OCI-LY1 (cell line): ENCODE results near the gene BTBD9.

Source experiments
- H2AFZ ChIP-seq: fragments of 200-600 bp; sonication (generic), shearing (Covaris generic); 2 replicates; pipeline ENCODE4 v1.6.0; 2014; ENCODE audit warnings: antibody characterized with exemption, mild to moderate bottlenecking, low read length
- H3F3A ChIP-seq: fragments of 200-600 bp; sonication (generic), shearing (Covaris generic); 2 replicates; pipeline ENCODE4 v1.6.0; 2014; ENCODE audit warnings: mild to moderate bottlenecking, antibody characterized with exemption, low read length, moderate library complexity; ENCODE audit not compliant: insufficient read depth
- H3K27ac ChIP-seq: fragments of 200-600 bp; sonication (generic); 2 replicates; pipeline ENCODE4 v1.5.1; 2014; ENCODE audit warnings: low read length, mixed run types, mild to moderate bottlenecking, low read depth; ENCODE audit not compliant: poor library complexity, severe bottlenecking
- H3K27me3 ChIP-seq: fragments of 200-600 bp; sonication (generic); 2 replicates; pipeline ENCODE4 v1.6.0; 2014; ENCODE audit warnings: antibody characterized with exemption, mild to moderate bottlenecking, low read length, moderate library complexity; ENCODE audit not compliant: insufficient read depth
- H3K36me3 ChIP-seq: fragments of 200-600 bp; sonication (generic); 2 replicates; pipeline ENCODE4 v1.6.1; 2014; ENCODE audit warnings: mild to moderate bottlenecking, antibody characterized with exemption, low read length, moderate library complexity, mixed read lengths; ENCODE audit not compliant: insufficient read depth
- H3K4me1 ChIP-seq: fragments of 200-600 bp; sonication (generic); 2 replicates; pipeline ENCODE4 v1.5.1; 2014; ENCODE audit warnings: mild to moderate bottlenecking, low read length, moderate library complexity; ENCODE audit not compliant: insufficient read depth, severe bottlenecking
- H3K4me2 ChIP-seq: fragments of 200-600 bp; sonication (generic), shearing (Covaris generic); 2 replicates; pipeline ENCODE4 v1.6.1; 2014; ENCODE audit warnings: low read length
- H3K4me3 ChIP-seq: fragments of 200-600 bp; sonication (generic); 2 replicates; pipeline ENCODE4 v1.5.1; 2014; ENCODE audit warnings: low read length, low read depth, mild to moderate bottlenecking, mixed read lengths; ENCODE audit not compliant: poor library complexity, severe bottlenecking
- H3K79me2 ChIP-seq: fragments of 200-600 bp; shearing (Covaris generic); 2 replicates; pipeline ENCODE4 v1.6.1; 2016; ENCODE audit warnings: mixed run types, low read length, mixed read lengths; ENCODE audit not compliant: insufficient read depth
- H3K9ac ChIP-seq: fragments of 200-600 bp; sonication (generic), shearing (Covaris generic); 2 replicates; pipeline ENCODE4 v1.6.1; 2014; ENCODE audit warnings: mild to moderate bottlenecking, low read length, mixed read lengths
- H3K9me2 ChIP-seq: fragments of 200-600 bp; sonication (generic), shearing (Covaris generic); 2 replicates; pipeline ENCODE4 v1.6.1; 2014; ENCODE audit warnings: low read depth, mild to moderate bottlenecking, low read length, mixed read lengths
- H3K9me3 ChIP-seq: fragments of 200-600 bp; shearing (Covaris generic); 2 replicates; pipeline ENCODE4 v1.6.1; 2014; ENCODE audit warnings: low read length, mixed read lengths
- H4K20me1 ChIP-seq: fragments of 200-600 bp; sonication (generic), shearing (Covaris generic); 2 replicates; pipeline ENCODE4 v1.6.0; 2016; ENCODE audit warnings: mild to moderate bottlenecking, low read length; ENCODE audit not compliant: insufficient read depth
- CTCF ChIP-seq: fragments of 200-600 bp; sonication (generic), shearing (Covaris generic); IDR thresholded peaks from 2 replicates; pipeline ENCODE4 v1.5.1; 2017; ENCODE audit warnings: mild to moderate bottlenecking, antibody characterized with exemption, low read length, moderate library complexity, mixed read lengths
- EZH2 ChIP-seq: fragments of 200-600 bp; sonication (generic), shearing (Covaris generic); IDR thresholded peaks from 2 replicates; pipeline ENCODE4 v1.8.0; 2017; ENCODE audit warnings: borderline replicate concordance, mixed run types, mild to moderate bottlenecking, antibody characterized with exemption, low read length, moderate library complexity, mixed read lengths

The BTBD9 gene

GRCh38 chr6:38687043-38687353, 47.3 kb upstream of the BTBD9 start:
- peaks cover 14% of the 10 kb centered on the region for H3K4me1 ChIP-seq
- H3F3A ChIP-seq: no peaks in the 10 kb centered on the region
- H3K27me3 ChIP-seq: no peaks in the 10 kb centered on the region
- no peaks in the 10 kb centered on the region for H3K9me2 ChIP-seq
- no peak overlapping the region for H3K27ac ChIP-seq
- H3K9ac ChIP-seq: no peak overlapping the region
- H2AFZ ChIP-seq: no peak overlapping the region
- H3K79me2 ChIP-seq: peaks cover 47% of the 10 kb centered on the region
- no peak for TF ChIP-seq EZH2
- H3K36me3 ChIP-seq: peaks cover 43% of the 10 kb centered on the region
- H4K20me1 ChIP-seq: 0 out of 2 replicates have a peak, but pooled peaks cover 4% of the 10 kb centered on the region
- H3K4me3 ChIP-seq: no peak overlapping the region
- no peak overlapping the region for H3K4me2 ChIP-seq
- no peaks in the 10 kb centered on the region for H3K9me3 ChIP-seq

- H3K27ac ChIP-seq: no peak overlapping the region
- H3K4me2 ChIP-seq: no peak overlapping the region
- no peak overlapping the region for H3K9ac ChIP-seq
- no peak overlapping the region for H3K4me3 ChIP-seq
- 0 out of 2 replicates have a peak, but pooled peaks cover 4% of the 10 kb centered on the region for H4K20me1 ChIP-seq
- peaks cover 49% of the 10 kb centered on the region for H3K36me3 ChIP-seq
- no peak for TF ChIP-seq EZH2
- TF ChIP-seq CTCF: no peak
- H2AFZ ChIP-seq: no peak overlapping the region
- H3K9me3 ChIP-seq: no peaks in the 10 kb centered on the region
- peaks cover 14% of the 10 kb centered on the region for H3K4me1 ChIP-seq
- no peaks in the 10 kb centered on the region for H3F3A ChIP-seq
- H3K79me2 ChIP-seq: peaks cover 41% of the 10 kb centered on the region
- H3K9me2 ChIP-seq: no peaks in the 10 kb centered on the region
- no peaks in the 10 kb centered on the region for H3K27me3 ChIP-seq
Observed at GRCh38 chr6:38686270-38687042, 46.7 kb upstream of the BTBD9 start.

GRCh38 chr6:38684904-38685303, 45.2 kb upstream of the BTBD9 start:
- Histone ChIP-seq H3K9me2 (no peaks in the 10 kb centered on the region), H4K20me1 (0 out of 2 replicates have a peak, but pooled peaks cover 4% of the 10 kb centered on the region), H3K4me3 (no peak overlapping the region), H2AFZ (no peak overlapping the region), H3K36me3 (peaks cover 50% of the 10 kb centered on the region), H3K79me2 (peaks cover 26% of the 10 kb centered on the region), H3K27ac (no peak overlapping the region), H3F3A (no peaks in the 10 kb centered on the region), H3K4me1 (peaks cover 14% of the 10 kb centered on the region), H3K9ac (no peak overlapping the region), H3K9me3 (no peaks in the 10 kb centered on the region), H3K27me3 (no peaks in the 10 kb centered on the region), H3K4me2 (no peak overlapping the region)
- TF ChIP-seq EZH2 (no peak), CTCF (no peak)

GRCh38 chr6:38684237-38684636, 44.5 kb upstream of the BTBD9 start:
- peaks cover 54% of the 10 kb centered on the region for H3K36me3 ChIP-seq

More at GRCh38 chr6:38684237-38684636, 44.5 kb upstream of the BTBD9 start:
- H3K4me1 ChIP-seq: peaks cover 11% of the 10 kb centered on the region
- no peaks in the 10 kb centered on the region for H3K9me3 ChIP-seq
- H3K9ac ChIP-seq: no peak overlapping the region
- H3K79me2 ChIP-seq: peaks cover 22% of the 10 kb centered on the region
- H4K20me1 ChIP-seq: 0 out of 2 replicates have a peak, but pooled peaks cover 4% of the 10 kb centered on the region
- no peak overlapping the region for H3K4me3 ChIP-seq
- TF ChIP-seq CTCF (no peak), EZH2 (no peak)
- H3K27ac ChIP-seq: no peak overlapping the region
- H3K9me2 ChIP-seq: no peaks in the 10 kb centered on the region
- no peaks in the 10 kb centered on the region for H3F3A ChIP-seq
- no peak overlapping the region for H2AFZ ChIP-seq
- H3K4me2 ChIP-seq: no peak overlapping the region
- no peaks in the 10 kb centered on the region for H3K27me3 ChIP-seq
